HG03571 (cell line): ENCODE measurements around the gene CHST4.
A peak's percentile ranks its signal among the peaks of the same experiment; 100 is the strongest.
"Not testable (repeated sequence)": the region's sequence is repeated elsewhere in the genome, so short reads cannot be mapped to it uniquely, and the experiment has no call there.

Experiments
- ATAC-seq: cut with Tn5 transposase; IDR thresholded peaks from one replicate; pipeline ENCODE4 v1.9.1; 2021; ENCODE audit not compliant: unreplicated experiment

The CHST4 gene

DNA sequence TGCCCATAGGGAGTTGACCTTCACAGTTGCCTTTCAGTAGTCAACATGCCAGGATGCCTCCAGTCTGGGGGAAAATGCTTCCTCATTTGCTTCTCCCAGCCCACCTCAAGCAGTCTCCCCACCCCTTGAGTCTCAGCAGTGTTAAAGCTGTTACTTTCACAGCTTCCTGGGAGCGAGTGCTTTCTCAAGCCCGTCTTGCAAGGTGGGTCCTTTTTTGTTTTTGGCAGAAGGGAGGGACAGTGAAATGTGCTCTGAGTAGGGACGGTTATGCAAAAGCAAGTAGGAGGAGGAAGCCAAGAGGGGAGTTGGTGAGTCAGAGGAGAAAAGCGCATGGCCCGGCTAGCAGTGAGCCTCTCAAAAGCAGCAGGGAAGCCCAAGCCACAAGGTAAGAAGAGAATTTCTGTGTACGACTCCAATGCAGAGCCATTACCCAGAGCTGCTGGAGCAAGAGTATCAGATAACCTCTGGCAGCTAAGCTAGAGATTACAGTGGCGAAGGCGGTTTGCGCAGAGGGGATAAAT is at the start of gene CHST4:
TSS of gene CHST4 (plus strand) at position 316 of the 521 bp plus-strand sequence. CDS start 10,252 bp downstream, outside the sequence.
- ATAC-seq, result no peak

GRCh38 chr16:71476457-71477124 is 49.6 kb upstream of the CHST4 start:
- no peak for ATAC-seq

- ATAC-seq, result no peak
These were observed 46.8 kb upstream of the CHST4 start for GRCh38 chr16:71479420-71479819.

GRCh38 chr16:71480956-71481355 is 45.3 kb upstream of the CHST4 start:
- ATAC-seq, result no peak

GRCh38 chr16:71482569-71482968 is 43.7 kb upstream of the CHST4 start:
- no peak for ATAC-seq

- peak; percentile 93 for ATAC-seq
These were observed 42.0 kb upstream of the CHST4 start for GRCh38 chr16:71484006-71484893.

GRCh38 chr16:71489122-71489521 is 37.1 kb upstream of the CHST4 start, which contains the start of gene ZNF19:
ZNF19 (minus strand) TSS chr16:71489324; CDS start chr16:71482114, 7,210 bp downstream.
- ATAC-seq, result no peak

DNA sequence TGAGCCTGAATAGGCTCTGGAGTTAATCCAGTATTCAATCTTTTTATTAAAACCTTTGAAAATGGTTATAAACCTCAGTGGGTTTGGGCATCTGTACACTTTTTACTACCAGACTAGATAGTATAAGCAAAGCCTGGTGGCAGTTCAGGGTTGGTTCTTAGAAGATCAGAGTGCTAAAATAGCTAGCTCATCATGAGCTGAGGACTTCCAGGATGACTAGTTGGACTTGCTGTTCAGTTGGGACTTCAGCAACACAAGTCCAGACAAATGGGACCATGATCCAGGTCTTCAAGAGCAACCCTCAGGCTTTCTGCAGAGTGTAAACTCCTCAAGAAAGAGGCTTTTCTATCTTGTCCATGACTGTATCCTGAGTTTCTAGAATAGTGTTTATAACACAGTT is 35.9 kb upstream of the CHST4 start:
- no peak for ATAC-seq

- no peak for ATAC-seq
These were observed 35.2 kb upstream of the CHST4 start for GRCh38 chr16:71491054-71491453.

- ATAC-seq, result no peak
These were observed 33.4 kb upstream of the CHST4 start for GRCh38 chr16:71492786-71493185.

GRCh38 chr16:71493213-71493612 is 33.0 kb upstream of the CHST4 start:
- no peak for ATAC-seq

DNA sequence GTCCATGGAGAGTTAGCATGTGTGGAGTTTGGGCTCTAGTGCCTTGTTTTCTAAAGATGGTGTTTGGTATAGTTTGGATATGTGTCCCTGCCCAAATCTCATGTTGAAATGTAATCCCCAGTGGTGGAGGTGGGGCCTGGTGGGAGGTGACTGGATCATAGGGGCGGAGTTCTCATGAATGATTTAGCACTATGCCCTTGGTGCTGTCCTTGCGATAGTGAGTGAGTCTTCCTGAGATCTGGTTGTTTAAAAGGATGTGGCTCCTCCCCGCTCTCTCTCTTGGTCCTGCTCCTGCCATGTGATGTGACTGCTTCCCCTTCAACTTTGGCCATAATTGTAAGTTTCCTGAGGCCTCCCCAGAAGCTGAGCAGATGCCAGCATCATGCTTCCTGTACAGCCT is 28.2 kb upstream of the CHST4 start:
- ATAC-seq, result no peak

- no peak for ATAC-seq
These were observed 26.4 kb upstream of the CHST4 start for GRCh38 chr16:71499775-71500364.

DNA sequence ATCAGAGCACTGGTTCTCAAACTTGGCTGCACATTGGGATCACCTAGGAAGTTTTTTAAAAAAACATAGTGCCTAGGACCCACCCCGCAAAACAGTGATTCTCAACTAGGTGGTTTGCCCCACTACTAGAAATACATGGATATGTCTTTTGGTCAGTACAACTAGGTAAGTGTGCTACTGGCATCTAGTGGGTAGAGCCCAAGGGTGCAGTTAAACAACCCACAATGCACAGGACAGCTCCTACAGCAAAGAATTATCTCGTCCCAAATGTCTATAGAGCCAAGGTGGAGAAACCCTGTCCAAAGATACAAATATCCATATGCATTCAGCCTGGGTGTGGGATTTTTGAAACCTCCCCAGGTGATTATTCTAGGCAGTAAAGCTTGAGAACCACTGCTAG is 25.3 kb upstream of the CHST4 start:
- ATAC-seq, result no peak

GRCh38 chr16:71501547-71501946 is 24.7 kb upstream of the CHST4 start:
- ATAC-seq, result no peak

DNA sequence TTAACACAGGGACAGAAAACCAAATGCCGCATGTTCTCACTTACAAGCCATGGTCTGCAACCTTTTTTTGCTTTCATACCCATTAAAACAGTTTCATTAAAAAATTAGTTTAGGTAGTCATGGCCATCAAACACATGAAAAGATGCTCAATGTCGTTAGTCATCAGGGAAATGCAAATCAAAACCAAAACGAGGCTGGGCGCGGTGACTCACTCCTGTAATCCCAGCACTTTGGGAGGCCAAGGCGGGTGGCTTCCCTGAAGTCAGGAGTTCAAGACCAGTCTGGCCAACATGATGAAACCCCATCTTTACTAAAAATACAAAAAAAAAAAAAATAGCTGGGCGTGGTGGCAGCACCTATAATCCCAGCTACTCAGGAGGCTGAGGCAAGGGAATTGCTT is 22.2 kb upstream of the CHST4 start:
- ATAC-seq, result not testable (repeated sequence)

DNA sequence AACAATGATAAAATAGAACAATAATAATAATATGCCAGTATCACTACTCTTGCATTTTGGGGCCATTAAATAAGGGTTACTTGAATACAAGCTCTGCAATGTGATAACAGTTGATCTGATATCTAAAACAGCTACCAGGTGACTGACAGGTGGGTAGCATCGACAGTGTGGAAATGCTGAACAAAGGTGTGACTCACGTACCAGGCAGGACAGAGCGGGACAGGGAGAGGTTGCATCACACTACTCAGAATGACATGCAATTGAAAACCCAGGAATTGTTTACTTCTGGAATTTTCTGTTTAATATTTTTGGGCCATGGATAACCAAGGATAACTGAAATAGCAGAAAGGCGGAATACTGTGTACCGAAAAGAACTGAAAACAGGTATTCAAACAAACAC is 21.3 kb upstream of the CHST4 start:
- no peak for ATAC-seq

GRCh38 chr16:71507061-71507460 is 19.2 kb upstream of the CHST4 start:
- ATAC-seq, result no peak

- no peak for ATAC-seq
These were observed 12.9 kb upstream of the CHST4 start for GRCh38 chr16:71513302-71513701.

GRCh38 chr16:71514476-71514875 is 11.8 kb upstream of the CHST4 start:
- ATAC-seq, result no peak

- ATAC-seq, result no peak
These were observed 11.2 kb upstream of the CHST4 start for GRCh38 chr16:71515026-71515425.

GRCh38 chr16:71520550-71520949 is 5.7 kb upstream of the CHST4 start:
- ATAC-seq, result no peak
